ENCODE measurements around the gene ECI1. TPM values are rescaled to one million over a fixed set of nuclear protein-coding genes. Genes with fewer than 3 reads are reported as not detected.
"Not testable (repeated sequence)": the region's sequence is repeated elsewhere in the genome, so short reads cannot be mapped to it uniquely, and the experiment has no call there.

ECI1 gene
- total RNA-seq, 2 donors from 2014 or later = 53.8 to 57.6 TPM

GRCh38 chr16:2267913-2268666, 16.7 kb upstream of the ECI1 start, which contains the start of gene RNPS1:
Gene RNPS1 (minus strand): TSS chr16:2268126. CDS start chr16:2264643, 3,483 bp downstream.
- H3K36me3 Mint-ChIP-seq = peaks cover 28 to 31% of the 10 kb centered on the region in 2 donors
- peak; percentile 95 to 99 for DNase-seq (ENCODE audit: low spot score in 2 of 2)
- no peaks in the 10 kb centered on the region for H3K9me3 Mint-ChIP-seq
- H3K27ac Mint-ChIP-seq = peak within 1 kb of the TSS; percentile 99 to 100
- ATAC-seq = peak; percentile 89 to 92

GRCh38 chr16:2267505-2267912, 16.1 kb upstream of the ECI1 start:
- Mint-ChIP-seq H3K36me3 (peaks cover 33 to 37% of the 10 kb centered on the region in 2 donors), H3K27ac (peak overlapping the region; percentile 99 to 100)
- not testable (repeated sequence) for DNase-seq (ENCODE audit: low spot score in 2 of 2); H3K9me3 Mint-ChIP-seq
- peak; percentile 68 to 72 for ATAC-seq

GRCh38 chr16:2266887-2267286, 15.5 kb upstream of the ECI1 start:
- not testable (repeated sequence) for ATAC-seq; H3K9me3 Mint-ChIP-seq; DNase-seq (ENCODE audit: low spot score in 2 of 2)
- peak overlapping the region; percentile 97 to 99 for H3K27ac Mint-ChIP-seq
- peaks cover 39 to 43% of the 10 kb centered on the region in 2 donors for H3K36me3 Mint-ChIP-seq

GRCh38 chr16:2263026-2263425, 11.6 kb upstream of the ECI1 start:
- H3K9me3 Mint-ChIP-seq; ATAC-seq; DNase-seq (ENCODE audit: low spot score in 2 of 2): not testable (repeated sequence)
- H3K27ac Mint-ChIP-seq = peak overlapping the region; percentile 34 to 73
- H3K36me3 Mint-ChIP-seq = peaks cover 46 to 47% of the 10 kb centered on the region in 2 donors

- H3K36me3 Mint-ChIP-seq = peaks cover 35 to 46% of the 10 kb centered on the region in 2 donors
- no peak for ATAC-seq
- no peaks in the 10 kb centered on the region for H3K9me3 Mint-ChIP-seq
- DNase-seq (ENCODE audit: low spot score in 2 of 2) = no peak
- peak overlapping the region in 1 of 2 donors; percentile 14 for H3K27ac Mint-ChIP-seq
These were observed 8.9 kb upstream of the ECI1 start for GRCh38 chr16:2260250-2260649.

GRCh38 chr16:2258530-2258929, 7.1 kb upstream of the ECI1 start:
- Mint-ChIP-seq H3K27ac (peak overlapping the region in 1 of 2 donors; percentile 77), H3K36me3 (peaks cover 26 to 37% of the 10 kb centered on the region in 2 donors)
- not testable (repeated sequence) for ATAC-seq; H3K9me3 Mint-ChIP-seq; DNase-seq (ENCODE audit: low spot score in 2 of 2)

- peak overlapping the region in 1 of 2 donors; percentile 44 for H3K27ac Mint-ChIP-seq
- H3K9me3 Mint-ChIP-seq = no peaks in the 10 kb centered on the region
- ATAC-seq = no peak
- DNase-seq (ENCODE audit: low spot score in 2 of 2) = no peak
- peaks cover 29 to 40% of the 10 kb centered on the region in 2 donors for H3K36me3 Mint-ChIP-seq
These were observed 6.3 kb upstream of the ECI1 start for GRCh38 chr16:2257726-2258125.

- no peaks in the 10 kb centered on the region for H3K9me3 Mint-ChIP-seq
- peak overlapping the region; percentile 37 to 72 for H3K27ac Mint-ChIP-seq
- ATAC-seq = no peak
- peaks cover 20 to 31% of the 10 kb centered on the region in 2 donors for H3K36me3 Mint-ChIP-seq
- DNase-seq (ENCODE audit: low spot score in 2 of 2) = no peak
These were observed 5.2 kb upstream of the ECI1 start for GRCh38 chr16:2256531-2257140.

- ATAC-seq (no peak), DNase-seq (ENCODE audit: low spot score in 2 of 2) (no peak)
- Mint-ChIP-seq H3K9me3 (no peaks in the 10 kb centered on the region), H3K36me3 (peaks cover 17 to 24% of the 10 kb centered on the region in 2 donors), H3K27ac (peak overlapping the region; percentile 39 to 81)
These were observed 1.9 kb upstream of the ECI1 start for GRCh38 chr16:2253293-2253692.

GRCh38 chr16:2252806-2253148, 1.4 kb upstream of the ECI1 start:
- DNase-seq (ENCODE audit: low spot score in 2 of 2) = no peak
- Mint-ChIP-seq H3K9me3 (no peaks in the 10 kb centered on the region), H3K27ac (peak overlapping the region; percentile 39 to 72), H3K36me3 (peaks cover 15 to 24% of the 10 kb centered on the region in 2 donors)
- no peak for ATAC-seq

GRCh38 chr16:2250652-2251295, 613 bp downstream of the ECI1 start:
- ATAC-seq (peak in 1 of 2 donors; percentile 17), DNase-seq (ENCODE audit: low spot score in 2 of 2) (peak in 1 of 2 donors; percentile 33)
- Mint-ChIP-seq H3K36me3 (peaks cover 7 to 11% of the 10 kb centered on the region in 2 donors), H3K27ac (peak overlapping the region; percentile 85 to 94), H3K9me3 (no peaks in the 10 kb centered on the region)

GRCh38 chr16:2246301-2246885, 5.0 kb downstream of the ECI1 start:
- ATAC-seq = no peak
- peaks cover 0 to 4% of the 10 kb centered on the region in 2 donors for H3K36me3 Mint-ChIP-seq
- DNase-seq (ENCODE audit: low spot score in 2 of 2) = no peak
- H3K27ac Mint-ChIP-seq = no peak overlapping the region
- no peaks in the 10 kb centered on the region for H3K9me3 Mint-ChIP-seq

- H3K27ac Mint-ChIP-seq = peak overlapping the region in 1 of 2 donors; percentile 50
- ATAC-seq = no peak
- DNase-seq (ENCODE audit: low spot score in 2 of 2) = no peak
- no peaks in the 10 kb centered on the region for H3K9me3 Mint-ChIP-seq
- peaks cover 0 to 4% of the 10 kb centered on the region in 2 donors for H3K36me3 Mint-ChIP-seq
These were observed 6.2 kb downstream of the ECI1 start for GRCh38 chr16:2244926-2245795.

- no peak for DNase-seq (ENCODE audit: low spot score in 2 of 2)
- peaks cover 0 to 4% of the 10 kb centered on the region in 2 donors for H3K36me3 Mint-ChIP-seq
- no peak for ATAC-seq
- H3K9me3 Mint-ChIP-seq = no peaks in the 10 kb centered on the region
- no peak overlapping the region for H3K27ac Mint-ChIP-seq
These were observed 7.1 kb downstream of the ECI1 start for GRCh38 chr16:2244301-2244700.

GRCh38 chr16:2243781-2244180, 7.6 kb downstream of the ECI1 start:
- DNase-seq (ENCODE audit: low spot score in 2 of 2) (no peak), ATAC-seq (no peak)
- Mint-ChIP-seq H3K9me3 (no peaks in the 10 kb centered on the region), H3K27ac (no peak overlapping the region), H3K36me3 (peaks cover 0 to 4% of the 10 kb centered on the region in 2 donors)

- H3K36me3 Mint-ChIP-seq = peaks cover 0 to 4% of the 10 kb centered on the region in 2 donors
- DNase-seq (ENCODE audit: low spot score in 2 of 2) = no peak
- no peak overlapping the region for H3K27ac Mint-ChIP-seq
- H3K9me3 Mint-ChIP-seq = no peaks in the 10 kb centered on the region
- ATAC-seq = no peak
These were observed 8.3 kb downstream of the ECI1 start for GRCh38 chr16:2243031-2243528.

Measured in activated naive CD4-positive, alpha-beta T cell treated with anti-CD3 and anti-CD28 coated beads, Interleukin-2, amount 50 U/mL, for 72 hours (primary cell).